ENCODE measurements around the gene LIX1. TPM values are rescaled to one million over a fixed set of nuclear protein-coding genes. Genes with fewer than 3 reads are reported as not detected.
A peak's percentile ranks its signal among the peaks of the same experiment; 100 is the strongest.

Gene LIX1
- polyA plus RNA-seq, 6 donors from 2014 or later = 0.93 to 3.3 (median 1.2) TPM

DNA sequence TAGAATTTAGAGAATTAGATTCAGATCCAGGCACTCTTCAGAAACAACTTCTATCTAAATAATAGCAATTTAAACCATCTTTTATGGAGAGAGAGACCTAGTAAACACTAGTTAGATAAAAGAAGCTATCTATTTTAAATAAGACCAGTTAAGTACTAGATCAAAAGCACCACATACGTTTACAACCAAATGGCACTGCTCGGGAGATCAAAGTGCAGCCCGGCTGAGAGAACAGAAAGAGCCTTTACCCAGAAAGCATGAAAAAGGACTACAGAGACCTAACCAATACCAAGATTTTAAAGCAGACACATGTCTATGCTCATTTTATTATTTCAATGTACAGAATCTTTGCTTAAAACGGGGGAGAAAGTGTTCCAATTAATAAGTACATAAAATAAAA, 30.8 kb downstream of the LIX1 start:
- H3K36me3 Mint-ChIP-seq = peaks cover 13 to 31% of the 10 kb centered on the region in 2 donors
- no peak for ATAC-seq (ENCODE audit: low read depth in 2 of 2)
- no peak overlapping the region for H3K4me3 Mint-ChIP-seq

DNA sequence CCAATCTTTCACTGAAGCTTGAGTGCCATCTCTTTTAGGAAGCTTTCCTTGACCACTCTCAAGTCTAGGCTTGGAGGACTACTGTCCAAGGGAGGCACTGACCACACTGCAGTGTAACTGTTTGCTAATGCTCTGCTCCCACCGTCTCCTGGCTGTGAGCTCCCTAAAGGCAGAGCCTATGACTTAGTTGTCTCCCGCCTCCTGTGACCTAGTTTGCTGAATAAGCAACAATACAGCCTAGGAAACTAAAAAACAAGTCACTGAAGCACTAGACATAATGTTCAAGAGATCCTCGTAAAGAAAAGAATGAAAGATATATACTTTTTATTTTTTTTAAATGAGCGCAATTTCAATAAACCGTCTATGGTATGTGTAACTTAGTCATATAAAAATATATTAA, 31.4 kb downstream of the LIX1 start:
- Mint-ChIP-seq H3K27ac (peak overlapping the region in 2 of 6 donors; percentile 0 to 39), H3K4me1 (peaks cover 5 to 22% (median 8%) of the 10 kb centered on the region in 3 donors), H3K9me3 (no peaks in the 10 kb centered on the region), H3K27me3 (no peaks in the 10 kb centered on the region), H3K4me3 (no peak overlapping the region), H3K36me3 (peaks cover 13 to 36% of the 10 kb centered on the region in 2 donors)
- DNase-seq (no peak), ATAC-seq (ENCODE audit: low read depth in 2 of 2) (no peak)

More for the DNA sequence above, 30.8 kb downstream of the LIX1 start:
- Mint-ChIP-seq H3K27me3 (no peaks in the 10 kb centered on the region), H3K4me1 (peaks cover 7 to 22% (median 8%) of the 10 kb centered on the region in 3 donors), H3K27ac (peak overlapping the region in 3 of 6 donors; percentile 21 to 75 (median 36)), H3K9me3 (no peaks in the 10 kb centered on the region)
- no peak for DNase-seq

- H3K27me3 Mint-ChIP-seq = no peaks in the 10 kb centered on the region
- H3K4me3 Mint-ChIP-seq = no peak overlapping the region
- H3K4me1 Mint-ChIP-seq = peaks cover 4 to 14% (median 8%) of the 10 kb centered on the region in 3 donors
- H3K27ac Mint-ChIP-seq = no peak overlapping the region
- DNase-seq = no peak
- H3K36me3 Mint-ChIP-seq = peaks cover 13 to 39% of the 10 kb centered on the region in 2 donors
- no peaks in the 10 kb centered on the region for H3K9me3 Mint-ChIP-seq
- no peak for ATAC-seq (ENCODE audit: low read depth in 2 of 2)
Measured at GRCh38 chr5:97107318-97107717, 35.1 kb downstream of the LIX1 start.

- Mint-ChIP-seq H3K9me3 (no peaks in the 10 kb centered on the region), H3K4me1 (peaks cover 4 to 8% (median 4%) of the 10 kb centered on the region in 3 donors), H3K27ac (peak overlapping the region in 1 of 6 donors; percentile 38)
Measured at GRCh38 chr5:97106216-97106581, 36.2 kb downstream of the LIX1 start.

GRCh38 chr5:97105501-97106215, 36.8 kb downstream of the LIX1 start:
- H3K4me3 Mint-ChIP-seq = no peak overlapping the region
- no peak for DNase-seq
- no peak overlapping the region for H3K27ac Mint-ChIP-seq
- ATAC-seq (ENCODE audit: low read depth in 2 of 2) = no peak
- H3K27me3 Mint-ChIP-seq = no peaks in the 10 kb centered on the region
- no peaks in the 10 kb centered on the region for H3K9me3 Mint-ChIP-seq
- H3K4me1 Mint-ChIP-seq = peaks cover 4 to 8% (median 4%) of the 10 kb centered on the region in 3 donors
- peaks cover 14 to 40% of the 10 kb centered on the region in 2 donors for H3K36me3 Mint-ChIP-seq

More at GRCh38 chr5:97106216-97106581, 36.2 kb downstream of the LIX1 start:
- Mint-ChIP-seq H3K4me3 (peak overlapping the region in 1 of 8 donors; percentile 15), H3K27me3 (no peaks in the 10 kb centered on the region), H3K36me3 (peaks cover 13 to 40% of the 10 kb centered on the region in 2 donors)
- ATAC-seq (ENCODE audit: low read depth in 2 of 2) (no peak), DNase-seq (no peak)

- H3K4me3 Mint-ChIP-seq = no peak overlapping the region
- H3K27ac Mint-ChIP-seq = no peak overlapping the region
- H3K4me1 Mint-ChIP-seq = peaks cover 0 to 4% (median 0%) of the 10 kb centered on the region in 3 donors
- ATAC-seq (ENCODE audit: low read depth in 2 of 2) (no peak), DNase-seq (no peak)
- no peaks in the 10 kb centered on the region for H3K9me3 Mint-ChIP-seq
- no peaks in the 10 kb centered on the region for H3K27me3 Mint-ChIP-seq
- H3K36me3 Mint-ChIP-seq = peaks cover 21 to 50% of the 10 kb centered on the region in 2 donors
Measured at GRCh38 chr5:97102010-97102470, 40.4 kb downstream of the LIX1 start.

- DNase-seq = no peak
- peak overlapping the region in 2 of 6 donors; percentile 15 to 64 for H3K27ac Mint-ChIP-seq
- H3K4me1 Mint-ChIP-seq = peaks cover 0 to 4% (median 0%) of the 10 kb centered on the region in 3 donors
Measured at GRCh38 chr5:97101189-97101910, 41.1 kb downstream of the LIX1 start.

DNA sequence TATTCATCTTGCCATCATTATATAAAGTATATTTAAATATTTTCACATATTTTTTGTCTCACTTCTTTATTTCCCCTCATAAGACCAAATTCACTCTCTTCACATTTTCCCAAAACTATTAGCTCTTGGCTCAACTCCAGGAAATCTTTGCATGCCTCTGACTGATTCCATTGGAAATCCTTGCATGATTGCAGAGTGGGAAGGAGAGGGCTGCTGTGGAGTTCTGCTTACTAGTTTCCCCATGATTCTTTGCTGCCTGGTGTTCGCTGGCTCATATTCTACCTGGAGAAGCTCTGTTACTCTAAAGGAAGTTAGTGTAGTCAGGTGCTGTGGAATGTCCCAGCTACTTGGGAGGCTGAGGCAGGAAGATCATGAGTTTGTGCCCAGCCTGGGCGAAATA, 41.9 kb downstream of the LIX1 start:
- Mint-ChIP-seq H3K4me3 (no peak overlapping the region), H3K27ac (no peak overlapping the region), H3K4me1 (peaks cover 0 to 2% (median under 1%) of the 10 kb centered on the region in 3 donors), H3K36me3 (peaks cover 22 to 41% of the 10 kb centered on the region in 2 donors), H3K9me3 (no peaks in the 10 kb centered on the region), H3K27me3 (no peaks in the 10 kb centered on the region)
- DNase-seq (no peak), ATAC-seq (ENCODE audit: low read depth in 2 of 2) (no peak)

More at GRCh38 chr5:97101189-97101910, 41.1 kb downstream of the LIX1 start:
- H3K27me3 Mint-ChIP-seq = no peaks in the 10 kb centered on the region
- H3K4me3 Mint-ChIP-seq = no peak overlapping the region
- H3K36me3 Mint-ChIP-seq = peaks cover 21 to 44% of the 10 kb centered on the region in 2 donors
- no peak for ATAC-seq (ENCODE audit: low read depth in 2 of 2)
- no peaks in the 10 kb centered on the region for H3K9me3 Mint-ChIP-seq

DNA sequence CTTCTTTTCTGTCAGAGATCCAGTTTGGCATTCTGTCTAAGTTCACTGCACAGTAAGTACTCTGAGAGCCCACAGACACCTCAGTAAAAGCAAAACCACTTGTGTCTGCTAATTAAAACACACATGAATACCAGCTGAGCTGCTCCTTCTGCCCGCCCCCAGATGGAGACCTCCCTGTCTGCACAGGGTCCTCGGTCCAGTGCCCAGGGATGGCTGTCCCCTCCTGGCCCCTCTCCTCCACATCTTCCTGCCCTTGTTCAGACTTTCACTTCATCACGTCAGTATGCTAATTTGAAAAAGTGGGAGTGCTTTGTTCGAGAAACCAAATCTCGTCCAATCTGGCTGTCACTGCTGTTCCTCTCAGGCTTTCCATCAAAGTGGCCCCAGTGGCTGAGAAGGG, 43.5 kb downstream of the LIX1 start:
- Mint-ChIP-seq H3K9me3 (no peaks in the 10 kb centered on the region), H3K4me3 (no peak overlapping the region)
- no peak for DNase-seq

GRCh38 chr5:97097326-97098230, 44.8 kb downstream of the LIX1 start:
- Mint-ChIP-seq H3K36me3 (peaks cover 31 to 36% of the 10 kb centered on the region in 2 donors), H3K27me3 (no peaks in the 10 kb centered on the region), H3K4me3 (no peak overlapping the region), H3K4me1 (peaks cover 9 to 10% (median 10%) of the 10 kb centered on the region in 3 donors), H3K9me3 (no peaks in the 10 kb centered on the region), H3K27ac (no peak overlapping the region)
- DNase-seq = no peak
- no peak for ATAC-seq (ENCODE audit: low read depth in 2 of 2)

More for the DNA sequence above, 43.5 kb downstream of the LIX1 start:
- Mint-ChIP-seq H3K27me3 (no peaks in the 10 kb centered on the region), H3K36me3 (peaks cover 31 to 37% of the 10 kb centered on the region in 2 donors), H3K4me1 (peaks cover 9 to 13% (median 10%) of the 10 kb centered on the region in 3 donors), H3K27ac (peak overlapping the region in 2 of 6 donors; percentile 15 to 57)
- no peak for ATAC-seq (ENCODE audit: low read depth in 2 of 2)

GRCh38 chr5:97096846-97097245, 45.6 kb downstream of the LIX1 start:
- Mint-ChIP-seq H3K4me3 (no peak overlapping the region), H3K4me1 (peaks cover 9 to 10% (median 10%) of the 10 kb centered on the region in 3 donors)
- no peak for ATAC-seq (ENCODE audit: low read depth in 2 of 2)

GRCh38 chr5:97096191-97096590, 46.2 kb downstream of the LIX1 start:
- Mint-ChIP-seq H3K36me3 (peaks cover 31 to 33% of the 10 kb centered on the region in 2 donors), H3K9me3 (no peaks in the 10 kb centered on the region), H3K4me3 (no peak overlapping the region), H3K4me1 (peaks cover 9 to 10% (median 10%) of the 10 kb centered on the region in 3 donors), H3K27me3 (no peaks in the 10 kb centered on the region), H3K27ac (peak overlapping the region in 1 of 6 donors; percentile 33)
- no peak for ATAC-seq (ENCODE audit: low read depth in 2 of 2)
- no peak for DNase-seq

More at GRCh38 chr5:97096846-97097245, 45.6 kb downstream of the LIX1 start:
- no peak for DNase-seq
- H3K36me3 Mint-ChIP-seq = peaks cover 31 to 33% of the 10 kb centered on the region in 2 donors
- no peak overlapping the region for H3K27ac Mint-ChIP-seq
- H3K27me3 Mint-ChIP-seq = no peaks in the 10 kb centered on the region
- H3K9me3 Mint-ChIP-seq = no peaks in the 10 kb centered on the region

GRCh38 chr5:97095318-97095732, 47.1 kb downstream of the LIX1 start:
- Mint-ChIP-seq H3K36me3 (peaks cover 26 to 32% of the 10 kb centered on the region in 2 donors), H3K27me3 (no peaks in the 10 kb centered on the region), H3K4me1 (peaks cover 9 to 16% (median 11%) of the 10 kb centered on the region in 3 donors), H3K27ac (peak overlapping the region in 2 of 6 donors; percentile 67 to 92), H3K4me3 (no peak overlapping the region), H3K9me3 (no peaks in the 10 kb centered on the region)
- no peak for ATAC-seq (ENCODE audit: low read depth in 2 of 2)
- no peak for DNase-seq

Data from naive B cell (primary cell).